GM13976 (cell line): ENCODE results near the gene FLNB.

ENCODE experiments used
- DNase-seq: peaks from one replicate; pipeline ENCODE4 v3.0.0; 2012; ENCODE audit warnings: low spot score
- in situ Hi-C: fragments of 300-500 bp; cut with MboI; formaldehyde crosslinking; loops from one replicate; pipeline ENCODE4 v1.12.0; 2022; ENCODE audit warnings: low sequenced_read_pairs, mixed read lengths, inconsistent platforms; ENCODE audit not compliant: unreplicated experiment
- TF ChIP-seq, protein P1 (sequence below): IDR thresholded peaks from 2 replicates; pipeline ENCODE4 v1.5.1; 2012; ENCODE audit warnings: borderline replicate concordance, mild to moderate bottlenecking; ENCODE audit not compliant: insufficient read depth; ENCODE audit errors: extremely low read depth, missing control alignments, control extremely low read depth

The FLNB gene

GRCh38 chr3:58065700-58066167 lies 57.5 kb downstream of the FLNB start:
- DNase-seq, result no peak
- TF ChIP-seq, protein P1, sequence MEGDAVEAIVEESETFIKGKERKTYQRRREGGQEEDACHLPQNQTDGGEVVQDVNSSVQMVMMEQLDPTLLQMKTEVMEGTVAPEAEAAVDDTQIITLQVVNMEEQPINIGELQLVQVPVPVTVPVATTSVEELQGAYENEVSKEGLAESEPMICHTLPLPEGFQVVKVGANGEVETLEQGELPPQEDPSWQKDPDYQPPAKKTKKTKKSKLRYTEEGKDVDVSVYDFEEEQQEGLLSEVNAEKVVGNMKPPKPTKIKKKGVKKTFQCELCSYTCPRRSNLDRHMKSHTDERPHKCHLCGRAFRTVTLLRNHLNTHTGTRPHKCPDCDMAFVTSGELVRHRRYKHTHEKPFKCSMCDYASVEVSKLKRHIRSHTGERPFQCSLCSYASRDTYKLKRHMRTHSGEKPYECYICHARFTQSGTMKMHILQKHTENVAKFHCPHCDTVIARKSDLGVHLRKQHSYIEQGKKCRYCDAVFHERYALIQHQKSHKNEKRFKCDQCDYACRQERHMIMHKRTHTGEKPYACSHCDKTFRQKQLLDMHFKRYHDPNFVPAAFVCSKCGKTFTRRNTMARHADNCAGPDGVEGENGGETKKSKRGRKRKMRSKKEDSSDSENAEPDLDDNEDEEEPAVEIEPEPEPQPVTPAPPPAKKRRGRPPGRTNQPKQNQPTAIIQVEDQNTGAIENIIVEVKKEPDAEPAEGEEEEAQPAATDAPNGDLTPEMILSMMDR, result no peak
- in situ Hi-C loops, result no loop called here

DNA sequence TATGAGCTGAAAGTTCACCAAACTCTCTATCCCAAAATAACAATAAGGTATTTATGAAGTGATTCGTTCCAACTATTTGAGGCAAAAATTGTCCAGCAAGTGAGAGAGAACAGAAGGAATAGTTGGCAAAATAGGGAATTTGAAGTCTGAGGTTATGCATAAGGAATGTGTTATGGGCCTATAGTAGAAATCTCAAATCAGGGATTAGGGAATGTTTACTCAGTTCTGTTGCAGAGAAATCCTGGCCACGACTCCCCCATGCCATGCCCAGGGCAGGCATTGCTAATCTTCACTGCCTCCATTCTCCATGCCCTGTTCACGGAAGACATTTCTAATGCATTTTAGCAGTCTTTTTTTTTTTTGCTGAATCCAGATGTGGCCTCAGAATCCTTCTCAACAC lies 58.6 kb downstream of the FLNB start:
- no peak for DNase-seq
- TF ChIP-seq, protein P1, result no peak
- in situ Hi-C loops, result no loop called here

DNA sequence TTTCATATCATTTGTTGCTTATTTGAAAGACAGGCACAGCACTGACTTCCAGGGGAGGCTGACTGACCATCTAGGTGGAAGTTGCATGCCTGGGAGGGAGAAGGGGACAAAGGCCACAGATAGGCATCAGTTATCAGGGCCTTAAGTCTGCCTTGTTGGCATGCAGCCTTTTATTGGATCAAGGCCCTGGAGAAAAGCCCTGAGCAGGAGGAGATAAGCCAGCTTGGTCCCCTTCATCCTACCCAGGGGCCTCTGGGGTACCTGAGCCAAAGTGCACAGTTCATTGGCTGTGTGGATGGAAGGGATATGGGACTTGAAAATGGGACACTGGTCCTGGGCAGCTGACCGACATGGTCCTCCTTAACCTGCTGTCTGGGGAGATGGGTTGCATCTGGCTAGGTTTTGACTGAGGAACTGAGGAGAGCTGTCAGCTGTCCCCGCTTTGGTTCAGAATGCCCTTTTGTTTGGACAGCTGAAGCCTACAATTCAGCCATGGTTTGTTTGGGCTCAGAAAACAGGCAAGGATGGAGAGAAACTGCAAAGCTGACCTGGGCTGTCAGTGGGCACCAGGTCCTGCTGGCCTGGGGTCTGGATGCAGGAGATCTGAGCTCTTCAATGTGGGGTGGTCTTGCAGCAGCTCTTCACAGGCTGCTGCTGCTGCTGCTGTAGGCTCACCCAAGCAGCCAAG lies 60.0 kb downstream of the FLNB start:
- TF ChIP-seq, protein P1, result no peak
- DNase-seq, result no peak
- in situ Hi-C loops, result no loop called here

DNA sequence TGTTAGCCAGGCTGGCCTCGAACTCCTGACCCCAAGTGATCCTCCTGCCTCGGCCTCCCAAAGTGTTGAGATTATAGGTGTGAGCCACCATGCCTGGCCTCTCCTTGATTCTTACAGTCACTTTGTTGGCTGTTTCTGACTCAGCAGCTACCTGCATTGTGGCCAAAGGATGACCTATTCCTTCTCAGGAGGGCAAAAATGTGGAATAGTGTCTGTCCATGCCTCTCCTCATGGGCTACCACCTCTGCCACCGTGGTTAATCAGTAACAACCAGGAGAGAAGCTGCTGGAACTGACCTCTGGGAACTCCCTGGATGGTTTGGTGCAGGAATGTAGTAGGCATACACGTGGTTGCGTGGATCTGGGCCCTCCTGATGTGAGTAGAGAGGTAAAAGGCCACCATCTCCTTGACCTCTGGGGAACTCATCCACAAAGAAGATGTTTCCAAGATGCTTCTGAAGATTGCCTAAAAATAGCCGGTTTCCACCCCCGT lies 63.3 kb downstream of the FLNB start:
- no peak for DNase-seq
- in situ Hi-C loops, result no loop called here
- TF ChIP-seq, protein P1, result no peak

GRCh38 chr3:58072052-58072762 lies 64.0 kb downstream of the FLNB start:
- in situ Hi-C loops, result no loop called here
- DNase-seq, result no peak
- TF ChIP-seq, protein P1, result no peak

GRCh38 chr3:58072763-58073130 lies 64.5 kb downstream of the FLNB start:
- no peak for DNase-seq
- TF ChIP-seq, protein P1, result no peak
- in situ Hi-C loops, result no loop called here
